HepG2 (cell line): ENCODE results near the gene EPHA2. TPM values are rescaled to one million over a fixed set of nuclear protein-coding genes. Genes with fewer than 3 reads are reported as not detected.

ENCODE experiments used
- FOXK1 ChIP-seq: sonication (generic); formaldehyde crosslinking; IDR thresholded peaks from 2 replicates; pipeline ENCODE4 v1.4.0; 2020; ENCODE audit warnings: low read depth, missing genetic modification reagents, borderline replicate concordance
- HMGXB4 ChIP-seq, 2 experiments: sonication (generic) in 1 of 2; formaldehyde crosslinking in 1 of 2; IDR thresholded peaks; 2 replicates each; pipeline versions ENCODE4 v1.4.0 to v1.6.1; 2018 to 2020; ENCODE audit warnings: missing genetic modification reagents in 2 of 2, borderline replicate concordance in 1 of 2, low read depth in 1 of 2, mild to moderate bottlenecking in 1 of 2, missing biosample characterization in 1 of 2
- KLF16 ChIP-seq, 2 experiments: sonication (generic) in 1 of 2; formaldehyde crosslinking in 1 of 2; IDR thresholded peaks; 2 replicates each; pipeline versions ENCODE4 v1.6.1 to v1.8.0; 2016 to 2023; ENCODE audit warnings: missing genetic modification reagents in 2 of 2, missing compliant biosample characterization in 1 of 2
- RAD21 ChIP-seq: fragments of 450-650 bp; formaldehyde crosslinking; IDR thresholded peaks from 2 replicates; pipeline ENCODE4 v1.5.0; 2020; ENCODE audit warnings: mild to moderate bottlenecking
- REXO4 ChIP-seq: sonication (generic); formaldehyde crosslinking; IDR thresholded peaks from 2 replicates; pipeline ENCODE4 v1.8.0; 2022; ENCODE audit warnings: missing genetic modification reagents, mild to moderate bottlenecking, borderline replicate concordance
- SAP130 ChIP-seq: IDR thresholded peaks from 2 replicates; pipeline ENCODE4 v1.6.1; 2016; ENCODE audit warnings: low read depth
- TBL1XR1 ChIP-seq: fragments of 150-350 bp; IDR thresholded peaks from 2 replicates; pipeline ENCODE4 v1.6.1; 2014; ENCODE audit warnings: borderline replicate concordance, low read length; ENCODE audit not compliant: partially characterized antibody
- ZNF687 ChIP-seq: sonication (generic); formaldehyde crosslinking; IDR thresholded peaks from 2 replicates; pipeline ENCODE4 v1.5.1; 2020; ENCODE audit warnings: mild to moderate bottlenecking, missing genetic modification reagents, moderate library complexity
- polyA plus RNA-seq, 8 experiments: library from polyadenylated mRNA; depleted of rRNA in 3 of 8; stranded (reverse) in 7 of 8; unstranded in 1 of 8; fragments of >200 nt; fragmentation: Illumina TruSeq in 4 of 8; extraction: Trizol in 4 of 8; gene quantifications; 2 replicates each; pipeline versions ENCODE4 v1.2.1 to v1.2.3, GENCODE V29; 2011 to 2016; ENCODE audit warnings: low read depth in 4 of 8, missing spikeins in 1 of 8, mixed read lengths in 1 of 8; ENCODE audit not compliant: insufficient read depth in 1 of 8
- total RNA-seq, 5 experiments: library from RNA; depleted of rRNA; stranded (reverse); fragments of >200 nt; fragmentation: Illumina TruSeq; extraction: Trizol; gene quantifications; 2 replicates each; pipeline ENCODE4 v1.2.3, GENCODE V29; 2016; ENCODE audit warnings: low read depth in 1 of 5

Gene EPHA2
- total and polyA plus RNA-seq, 2 of the 13 experiments (the other 11 are each of a cell fraction or from before 2014, with no cell fraction given) = 33.6 to 53.6 TPM

GRCh38 chr1:16204634-16205333 lies 48.9 kb upstream of the EPHA2 start (continued):
- TF ChIP-seq HMGXB4 (CRISPR knock-in tag; IDR thresholded peaks at IDR 0.05; ENCODE audit: borderline replicate concordance in 1 of 2, low read depth in 1 of 2) (0 out of 4 replicates have a peak, but pooled peaks of 1 of the 2 experiments have one; percentile 19), REXO4 (CRISPR knock-in tag) (no peak), TBL1XR1 (no peak), KLF16 (CRISPR knock-in tag; IDR thresholded peaks at IDR 0.05) (no peak), RAD21 (CRISPR knock-in tag) (peak; percentile 64; the same call in 1 of the 2 replicates), SAP130 (CRISPR knock-in tag) (peak; percentile 38; the same call in 1 of the 2 replicates), FOXK1 (CRISPR knock-in tag) (no peak), ZNF687 (peak; percentile 43)
